ENCODE results near the gene ABL1.
"Not testable (repeated sequence)": the region's sequence is repeated elsewhere in the genome, so short reads cannot be mapped to it uniquely, and the experiment has no call there.

The ABL1 gene

GRCh38 chr9:130905902-130906734, 71.1 kb downstream of the ABL1 start:
- DNase-seq, result no peak

GRCh38 chr9:130906735-130907416, 71.8 kb downstream of the ABL1 start:
- no peak for DNase-seq

- DNase-seq, result no peak
These were observed 73.3 kb downstream of the ABL1 start for GRCh38 chr9:130908146-130908877.

GRCh38 chr9:130908878-130909355, 73.9 kb downstream of the ABL1 start:
- DNase-seq, result no peak

GRCh38 chr9:130910041-130910440, 75.0 kb downstream of the ABL1 start:
- not testable (repeated sequence) for DNase-seq

GRCh38 chr9:130910670-130911069, 75.6 kb downstream of the ABL1 start:
- not testable (repeated sequence) for DNase-seq

GRCh38 chr9:130911254-130912049, 76.4 kb downstream of the ABL1 start:
- no peak for DNase-seq

- no peak for DNase-seq
These were observed 78.0 kb downstream of the ABL1 start for GRCh38 chr9:130912932-130913598.

GRCh38 chr9:130913599-130914416, 78.8 kb downstream of the ABL1 start:
- DNase-seq, result no peak

GRCh38 chr9:130914417-130915095, 79.5 kb downstream of the ABL1 start:
- DNase-seq, result no peak

- no peak for DNase-seq
These were observed 80.0 kb downstream of the ABL1 start for GRCh38 chr9:130915096-130915447.

GRCh38 chr9:130917168-130917960, 82.3 kb downstream of the ABL1 start:
- DNase-seq, result no peak

- DNase-seq, result no peak
These were observed 83.2 kb downstream of the ABL1 start for GRCh38 chr9:130918101-130918825.

- no peak for DNase-seq
These were observed 83.9 kb downstream of the ABL1 start for GRCh38 chr9:130918826-130919558.

GRCh38 chr9:130919559-130920145, 84.6 kb downstream of the ABL1 start:
- no peak for DNase-seq

- no peak for DNase-seq
These were observed 85.2 kb downstream of the ABL1 start for GRCh38 chr9:130920233-130920632.

- no peak for DNase-seq
These were observed 85.8 kb downstream of the ABL1 start for GRCh38 chr9:130920762-130921299.
